Osteoblast (primary cell): ENCODE measurements around the gene RAB9A. TPM values are rescaled to one million over a fixed set of nuclear protein-coding genes. Genes with fewer than 3 reads are reported as not detected.

ENCODE experiments used
- DNase-seq: peaks from one replicate; pipeline ENCODE4 v3.0.0; 2011; ENCODE audit warnings: low spot score, mixed read lengths; ENCODE audit not compliant: insufficient read length; ENCODE audit errors: missing footprints
- H2AFZ ChIP-seq: 2 replicates; pipeline ENCODE4 v1.6.0; 2011; ENCODE audit warnings: mild to moderate bottlenecking, low read length
- H3K27ac ChIP-seq: 2 replicates; pipeline ENCODE4 v1.5.1; 2011; ENCODE audit warnings: mild to moderate bottlenecking, low read depth, low read length, moderate library complexity
- H3K27me3 ChIP-seq: 2 replicates; pipeline ENCODE4 v1.6.0; 2012; ENCODE audit warnings: mild to moderate bottlenecking, control low read depth, inconsistent platforms, low read length, moderate library complexity; ENCODE audit not compliant: insufficient read depth
- H3K36me3 ChIP-seq: 2 replicates; pipeline ENCODE4 v1.5.1; 2011; ENCODE audit warnings: mild to moderate bottlenecking, low read length, control low read depth, moderate library complexity; ENCODE audit not compliant: insufficient read depth
- H3K4me1 ChIP-seq: 2 replicates; pipeline ENCODE4 v1.5.1; 2011; ENCODE audit warnings: mild to moderate bottlenecking, low read length, control low read depth, moderate library complexity; ENCODE audit not compliant: insufficient read depth
- H3K4me2 ChIP-seq: 2 replicates; pipeline ENCODE4 v1.6.0; 2011; ENCODE audit warnings: mild to moderate bottlenecking, low read length; ENCODE audit not compliant: insufficient read depth
- H3K4me3 ChIP-seq: fragments of 200-600 bp; sonication (generic); 3 replicates; pipeline ENCODE4 v1.5.1; 2012; ENCODE audit warnings: mild to moderate bottlenecking, low read length, inconsistent platforms; ENCODE audit not compliant: insufficient read depth
- H3K79me2 ChIP-seq: 2 replicates; pipeline ENCODE4 v1.6.0; 2012; ENCODE audit warnings: mild to moderate bottlenecking, low read length, control low read depth, inconsistent platforms; ENCODE audit not compliant: insufficient read depth
- H3K9me3 ChIP-seq: 2 replicates; pipeline ENCODE4 v1.5.1; 2011; ENCODE audit warnings: low read depth, low read length, control low read depth
- H4K20me1 ChIP-seq: 2 replicates; pipeline ENCODE4 v1.6.0; 2012; ENCODE audit warnings: mild to moderate bottlenecking, low read length, control low read depth; ENCODE audit not compliant: insufficient read depth
- total RNA-seq: library from RNA; depleted of rRNA; stranded (reverse); fragments of >200 nt; gene quantifications from 2 replicates; pipeline ENCODE4 v1.2.3, GENCODE V29; 2012
- TF ChIP-seq, protein P1 (sequence below): IDR thresholded peaks from 2 replicates; pipeline ENCODE4 v1.5.1; 2011; ENCODE audit warnings: mild to moderate bottlenecking, low read depth, low read length, moderate library complexity; ENCODE audit errors: extremely low read depth

RAB9A gene
- total RNA-seq, 1 donor: 63.0 TPM

DNA sequence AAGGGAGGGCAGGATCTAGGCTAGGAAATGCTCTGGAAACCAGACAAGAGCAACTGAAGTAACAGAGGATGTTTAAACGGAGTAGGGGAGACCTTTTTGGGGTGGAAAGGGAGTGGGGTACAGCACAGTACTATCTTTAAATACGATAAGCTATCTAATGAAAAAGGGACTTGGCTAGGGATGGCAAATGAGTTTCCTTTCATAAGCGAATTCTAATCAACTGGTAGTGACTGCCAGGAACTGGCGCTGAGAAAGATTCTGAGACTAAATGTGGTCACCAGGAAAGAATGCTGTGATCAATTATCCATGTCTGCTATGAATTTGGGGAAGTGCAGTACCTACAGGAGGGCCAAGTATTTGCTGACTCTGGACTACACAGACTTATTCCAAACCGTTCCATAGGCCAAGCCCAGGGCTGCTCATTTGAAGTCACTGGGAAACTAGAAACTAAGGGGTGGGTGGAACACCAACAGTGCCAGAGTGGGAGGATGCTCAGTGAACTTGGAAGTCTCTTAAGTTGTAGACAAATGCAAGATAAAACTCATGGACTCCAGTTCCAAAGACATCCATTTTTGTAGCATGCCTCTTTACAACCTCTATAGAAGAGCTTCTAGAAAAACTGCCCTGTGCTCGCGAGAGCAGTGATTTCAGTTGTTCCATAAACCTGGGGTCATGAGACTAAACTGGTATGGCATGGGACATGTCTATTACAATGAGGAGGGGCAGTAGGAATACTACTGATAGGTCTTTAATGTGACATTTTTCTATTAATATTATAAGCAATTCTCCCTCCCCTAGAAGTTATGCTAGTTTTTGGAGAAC, 43.5 kb downstream of the RAB9A start:
- H3K4me2 ChIP-seq: no peak overlapping the region
- H3K36me3 ChIP-seq: no peaks in the 10 kb centered on the region
- peaks cover 47% of the 10 kb centered on the region for H3K79me2 ChIP-seq
- no peak overlapping the region for H2AFZ ChIP-seq
- TF ChIP-seq, protein P1, sequence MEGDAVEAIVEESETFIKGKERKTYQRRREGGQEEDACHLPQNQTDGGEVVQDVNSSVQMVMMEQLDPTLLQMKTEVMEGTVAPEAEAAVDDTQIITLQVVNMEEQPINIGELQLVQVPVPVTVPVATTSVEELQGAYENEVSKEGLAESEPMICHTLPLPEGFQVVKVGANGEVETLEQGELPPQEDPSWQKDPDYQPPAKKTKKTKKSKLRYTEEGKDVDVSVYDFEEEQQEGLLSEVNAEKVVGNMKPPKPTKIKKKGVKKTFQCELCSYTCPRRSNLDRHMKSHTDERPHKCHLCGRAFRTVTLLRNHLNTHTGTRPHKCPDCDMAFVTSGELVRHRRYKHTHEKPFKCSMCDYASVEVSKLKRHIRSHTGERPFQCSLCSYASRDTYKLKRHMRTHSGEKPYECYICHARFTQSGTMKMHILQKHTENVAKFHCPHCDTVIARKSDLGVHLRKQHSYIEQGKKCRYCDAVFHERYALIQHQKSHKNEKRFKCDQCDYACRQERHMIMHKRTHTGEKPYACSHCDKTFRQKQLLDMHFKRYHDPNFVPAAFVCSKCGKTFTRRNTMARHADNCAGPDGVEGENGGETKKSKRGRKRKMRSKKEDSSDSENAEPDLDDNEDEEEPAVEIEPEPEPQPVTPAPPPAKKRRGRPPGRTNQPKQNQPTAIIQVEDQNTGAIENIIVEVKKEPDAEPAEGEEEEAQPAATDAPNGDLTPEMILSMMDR: no peak
- peaks cover 16% of the 10 kb centered on the region for H3K4me1 ChIP-seq
- no peaks in the 10 kb centered on the region for H3K9me3 ChIP-seq
- H3K27me3 ChIP-seq: no peaks in the 10 kb centered on the region
- DNase-seq: no peak
- no peak overlapping the region for H3K4me3 ChIP-seq
- H4K20me1 ChIP-seq: peaks cover 2% of the 10 kb centered on the region
- H3K27ac ChIP-seq: no peak overlapping the region

DNA sequence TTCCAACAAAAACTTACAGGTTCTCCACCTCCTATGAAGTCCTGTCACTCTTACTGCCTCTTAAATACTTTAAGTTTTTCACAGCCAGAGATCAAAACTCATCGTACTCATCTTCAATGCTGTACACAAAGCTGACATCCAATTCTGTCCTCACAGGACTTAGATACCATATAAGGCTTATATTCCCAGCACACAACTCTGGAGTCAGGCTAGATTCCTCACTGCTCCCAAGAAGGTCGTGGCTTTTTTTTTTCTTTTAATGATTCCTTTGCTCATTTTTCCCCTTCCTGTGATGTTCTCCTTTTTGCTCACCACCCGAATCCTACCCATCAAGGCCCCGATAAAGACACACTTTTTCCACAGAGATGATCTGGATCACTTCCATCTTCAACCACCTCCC, 44.6 kb downstream of the RAB9A start:
- Histone ChIP-seq H3K36me3 (no peaks in the 10 kb centered on the region), H3K4me1 (peaks cover 16% of the 10 kb centered on the region), H3K27ac (peak overlapping the region; percentile 77), H3K4me2 (peak overlapping the region; percentile 90), H3K27me3 (no peaks in the 10 kb centered on the region), H2AFZ (no peak overlapping the region), H3K9me3 (no peaks in the 10 kb centered on the region), H3K4me3 (peak overlapping the region; percentile 94), H4K20me1 (peaks cover 2% of the 10 kb centered on the region), H3K79me2 (peaks cover 44% of the 10 kb centered on the region)
- TF ChIP-seq, protein P1: no peak
- no peak for DNase-seq

DNA sequence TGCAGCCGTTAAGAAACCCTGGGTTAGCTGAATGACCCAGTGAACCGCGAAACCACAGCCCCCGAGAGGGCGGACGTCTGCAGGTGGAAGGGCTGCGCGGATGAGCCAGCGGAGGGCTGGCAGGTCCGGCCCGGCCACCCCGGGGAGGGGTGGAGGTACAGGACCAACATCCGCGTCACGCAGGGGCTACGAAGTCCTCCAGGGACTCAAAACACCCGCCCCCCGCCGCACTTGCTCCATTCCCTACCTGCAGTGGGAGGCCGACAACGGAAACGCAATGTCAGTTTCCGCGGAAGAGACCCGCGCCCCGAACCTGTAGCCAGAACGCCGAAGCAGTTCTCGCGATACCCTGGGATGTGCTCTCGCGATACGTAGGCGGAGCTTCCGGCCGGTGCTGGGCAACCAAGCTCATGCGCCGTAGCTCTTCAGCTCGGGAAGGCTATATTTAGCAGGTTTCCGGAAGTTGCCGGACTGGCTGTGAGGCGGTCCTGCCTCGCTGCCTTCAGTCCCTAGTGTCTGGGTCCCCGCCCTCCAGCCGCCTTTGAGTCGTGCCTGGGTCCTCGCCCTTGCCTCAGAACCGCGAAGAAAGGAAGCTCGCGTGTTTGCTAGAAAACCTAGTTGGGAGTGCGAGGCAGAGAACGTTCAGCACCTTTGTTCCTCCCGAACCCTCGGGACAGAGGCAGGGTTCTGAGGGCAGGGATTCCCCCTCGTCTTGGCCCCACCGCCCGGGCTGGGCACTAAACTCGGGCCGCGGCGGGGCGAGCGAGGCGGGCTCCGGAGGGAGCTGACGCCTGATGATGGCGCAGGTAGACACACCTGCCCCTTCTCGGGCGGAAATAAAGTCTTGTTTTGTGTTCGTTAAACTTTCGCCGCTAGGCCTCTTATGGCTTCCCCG, 45.6 kb downstream of the RAB9A start, which contains the start of the genes OFD1 and TRAPPC2:
Gene OFD1 (plus strand): TSS at position 471 of the 895 bp plus-strand sequence. CDS start 324 bp downstream, at position 795.
Gene TRAPPC2 (minus strand): TSS at position 343 of the 895 bp plus-strand sequence. CDS start 14,657 bp downstream, outside the sequence.
- Histone ChIP-seq H2AFZ (peak within 1 kb of the TSS; percentile 89), H4K20me1 (peaks cover 2% of the 10 kb centered on the region), H3K27me3 (no peaks in the 10 kb centered on the region), H3K36me3 (no peaks in the 10 kb centered on the region), H3K4me1 (peaks cover 16% of the 10 kb centered on the region), H3K9me3 (no peaks in the 10 kb centered on the region), H3K79me2 (peaks cover 41% of the 10 kb centered on the region), H3K27ac (peak within 1 kb of the TSS; percentile 77), H3K4me2 (peak within 1 kb of the TSS; percentile 90), H3K4me3 (peak within 1 kb of the TSS; percentile 94)
- DNase-seq: peak; percentile 95
- TF ChIP-seq, protein P1: no peak
